Lung microvascular endothelial cell (primary cell): ENCODE results near the gene PER1. TPM values are rescaled to one million over a fixed set of nuclear protein-coding genes. Genes with fewer than 3 reads are reported as not detected.
"Not testable (repeated sequence)": the region's sequence is repeated elsewhere in the genome, so short reads cannot be mapped to it uniquely, and the experiment has no call there.

Source experiments
- DNase-seq, 2 donors: peaks; one replicate each; pipeline versions ENCODE4 v3.0.0 to v3.0.0-alpha.2; 2010; ENCODE audit warnings: low read depth in 2 of 2
- total RNA-seq: library from RNA; depleted of rRNA; stranded (reverse); fragments of >200 nt; gene quantifications from 2 replicates; pipeline ENCODE4 v1.2.1, GENCODE V29; 2014

PER1 gene
- total RNA-seq, 1 donor from 2014 or later, result 10.7 TPM

- peak; percentile 94 to 97 for DNase-seq
Measured at GRCh38 chr17:8173056-8173870, 21.1 kb upstream of the PER1 start.

- not testable (repeated sequence) for DNase-seq
Measured at GRCh38 chr17:8170186-8170585, 18.0 kb upstream of the PER1 start.

- no peak for DNase-seq
Measured at GRCh38 chr17:8167526-8167925, 15.3 kb upstream of the PER1 start.

GRCh38 chr17:8166731-8167130 lies 14.5 kb upstream of the PER1 start:
- no peak for DNase-seq

- DNase-seq, result no peak
Measured at GRCh38 chr17:8164815-8165131, 12.6 kb upstream of the PER1 start.

- no peak for DNase-seq
Measured at GRCh38 chr17:8163978-8164814, 12.0 kb upstream of the PER1 start.

- no peak for DNase-seq
Measured at GRCh38 chr17:8162997-8163977, 11.1 kb upstream of the PER1 start.

GRCh38 chr17:8162233-8162996 lies 10.2 kb upstream of the PER1 start, which contains the start of gene VAMP2:
TSS of gene VAMP2 (minus strand) at chr17:8162948. CDS start at chr17:8162879, 69 bp downstream.
- peak; percentile 72 to 82 for DNase-seq

- no peak for DNase-seq
Measured at GRCh38 chr17:8161289-8162232, 9.4 kb upstream of the PER1 start.

- no peak for DNase-seq
Measured at GRCh38 chr17:8160741-8161221, 8.6 kb upstream of the PER1 start.

GRCh38 chr17:8160224-8160577 lies 8.0 kb upstream of the PER1 start:
- DNase-seq, result no peak

- DNase-seq, result no peak
Measured at GRCh38 chr17:8159459-8160223, 7.4 kb upstream of the PER1 start.

GRCh38 chr17:8159032-8159400 lies 6.8 kb upstream of the PER1 start:
- DNase-seq, result no peak

- peak; percentile 91 to 92 for DNase-seq
Measured at GRCh38 chr17:8158267-8159031, 6.2 kb upstream of the PER1 start.

- DNase-seq, result peak; percentile 100
Measured at GRCh38 chr17:8156246-8156992, 4.2 kb upstream of the PER1 start.

- no peak for DNase-seq
Measured at GRCh38 chr17:8155996-8156245, 3.7 kb upstream of the PER1 start.

GRCh38 chr17:8155231-8155995 lies 3.2 kb upstream of the PER1 start:
- DNase-seq, result peak in 1 of 2 donors; percentile 32
